Mammary epithelial cell (primary cell): ENCODE measurements around the gene KAZN.

Source experiments
- EZH2 ChIP-seq: IDR thresholded peaks from 2 replicates; pipeline ENCODE4 v1.6.1; 2012; ENCODE audit warnings: low read length, inconsistent platforms, borderline replicate concordance
- TF ChIP-seq, protein P1 (sequence below), 2 donors: IDR thresholded peaks in 1 of 2; conservative IDR thresholded peaks in 1 of 2; 2 replicates each; pipeline ENCODE4 v1.5.1; 2011 to 2012; ENCODE audit warnings: inconsistent platforms in 2 of 2, low read length in 2 of 2, mild to moderate bottlenecking in 2 of 2, control low read depth in 1 of 2, low read depth in 1 of 2; ENCODE audit not compliant: insufficient read depth in 1 of 2; ENCODE audit errors: extremely low read depth in 1 of 2

DNA sequence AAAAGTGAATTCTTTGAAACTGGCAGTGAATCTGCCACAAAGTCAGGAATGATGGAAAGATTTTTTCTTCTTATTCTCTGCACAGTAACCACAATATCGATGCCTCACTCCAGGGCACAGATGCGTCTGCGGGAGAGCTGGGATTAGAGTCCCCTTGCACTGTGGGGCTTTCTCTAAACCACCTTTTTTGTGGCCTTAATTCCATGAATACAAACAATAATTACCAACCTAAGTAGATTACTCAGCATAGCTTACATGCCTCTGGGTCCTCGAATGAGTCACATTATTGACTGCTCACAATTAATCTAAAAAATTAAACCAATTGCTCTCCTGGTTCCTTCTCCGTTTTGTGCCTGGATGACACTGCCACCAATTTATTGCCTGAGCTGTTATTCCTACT, 125.8 kb downstream of the KAZN start:
- TF ChIP-seq, protein P1, sequence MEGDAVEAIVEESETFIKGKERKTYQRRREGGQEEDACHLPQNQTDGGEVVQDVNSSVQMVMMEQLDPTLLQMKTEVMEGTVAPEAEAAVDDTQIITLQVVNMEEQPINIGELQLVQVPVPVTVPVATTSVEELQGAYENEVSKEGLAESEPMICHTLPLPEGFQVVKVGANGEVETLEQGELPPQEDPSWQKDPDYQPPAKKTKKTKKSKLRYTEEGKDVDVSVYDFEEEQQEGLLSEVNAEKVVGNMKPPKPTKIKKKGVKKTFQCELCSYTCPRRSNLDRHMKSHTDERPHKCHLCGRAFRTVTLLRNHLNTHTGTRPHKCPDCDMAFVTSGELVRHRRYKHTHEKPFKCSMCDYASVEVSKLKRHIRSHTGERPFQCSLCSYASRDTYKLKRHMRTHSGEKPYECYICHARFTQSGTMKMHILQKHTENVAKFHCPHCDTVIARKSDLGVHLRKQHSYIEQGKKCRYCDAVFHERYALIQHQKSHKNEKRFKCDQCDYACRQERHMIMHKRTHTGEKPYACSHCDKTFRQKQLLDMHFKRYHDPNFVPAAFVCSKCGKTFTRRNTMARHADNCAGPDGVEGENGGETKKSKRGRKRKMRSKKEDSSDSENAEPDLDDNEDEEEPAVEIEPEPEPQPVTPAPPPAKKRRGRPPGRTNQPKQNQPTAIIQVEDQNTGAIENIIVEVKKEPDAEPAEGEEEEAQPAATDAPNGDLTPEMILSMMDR (conservative IDR thresholded peaks at IDR 0.05 in 1 of 2, IDR thresholded peaks at IDR 0.05 in 1 of 2; ENCODE audit: extremely low read depth in 1 of 2, insufficient read depth in 1 of 2, low read depth in 1 of 2, low read length in 2 of 2), result no peak
- TF ChIP-seq EZH2, result no peak
